Measurements from ENCODE around the gene HDAC4. TPM values are rescaled to one million over a fixed set of nuclear protein-coding genes. Genes with fewer than 3 reads are reported as not detected.

HDAC4 gene
- total RNA-seq, 1 donor, result 28.3 TPM

GRCh38 chr2:239169311-239170048 lies 231.3 kb downstream of the HDAC4 start:
- no peak for TF ChIP-seq CTCF (IDR thresholded peaks at IDR 0.05; ENCODE audit: insufficient read depth, low read length)
- no peak for DNase-seq (ENCODE audit: low read depth)
- H3K4me3 ChIP-seq (ENCODE audit: low read depth, low read length), result no peak overlapping the region

- DNase-seq (ENCODE audit: low read depth), result no peak
- TF ChIP-seq CTCF (IDR thresholded peaks at IDR 0.05; ENCODE audit: insufficient read depth, low read length), result no peak
- no peak overlapping the region for H3K4me3 ChIP-seq (ENCODE audit: low read depth, low read length)
Observed at GRCh38 chr2:239168575-239168974, 232.2 kb downstream of the HDAC4 start.

- H3K4me3 ChIP-seq (ENCODE audit: low read depth, low read length), result no peak overlapping the region
- TF ChIP-seq CTCF (IDR thresholded peaks at IDR 0.05; ENCODE audit: insufficient read depth, low read length), result no peak
- no peak for DNase-seq (ENCODE audit: low read depth)
Observed at GRCh38 chr2:239167766-239168444, 232.9 kb downstream of the HDAC4 start.

GRCh38 chr2:239167011-239167673 lies 233.7 kb downstream of the HDAC4 start:
- no peak for DNase-seq (ENCODE audit: low read depth)
- no peak for TF ChIP-seq CTCF (IDR thresholded peaks at IDR 0.05; ENCODE audit: insufficient read depth, low read length)

GRCh38 chr2:239166201-239166834 lies 234.5 kb downstream of the HDAC4 start:
- H3K4me3 ChIP-seq (ENCODE audit: low read depth, low read length), result no peak overlapping the region
- no peak for DNase-seq (ENCODE audit: low read depth)
- TF ChIP-seq CTCF (IDR thresholded peaks at IDR 0.05; ENCODE audit: insufficient read depth, low read length), result no peak

More at GRCh38 chr2:239167011-239167673, 233.7 kb downstream of the HDAC4 start:
- H3K4me3 ChIP-seq (ENCODE audit: low read depth, low read length), result no peak overlapping the region

GRCh38 chr2:239165206-239165831 lies 235.5 kb downstream of the HDAC4 start:
- no peak for TF ChIP-seq CTCF (IDR thresholded peaks at IDR 0.05; ENCODE audit: insufficient read depth, low read length)
- H3K4me3 ChIP-seq (ENCODE audit: low read depth, low read length), result no peak overlapping the region
- no peak for DNase-seq (ENCODE audit: low read depth)

Data from fibroblast of the aortic adventitia (primary cell).